ENCODE measurements around the gene SCTR. TPM values are rescaled to one million over a fixed set of nuclear protein-coding genes. Genes with fewer than 3 reads are reported as not detected.

The SCTR gene
- polyA plus RNA-seq, 10 donors, result 0.37 to 3.0 (median 1.1) TPM

DNA sequence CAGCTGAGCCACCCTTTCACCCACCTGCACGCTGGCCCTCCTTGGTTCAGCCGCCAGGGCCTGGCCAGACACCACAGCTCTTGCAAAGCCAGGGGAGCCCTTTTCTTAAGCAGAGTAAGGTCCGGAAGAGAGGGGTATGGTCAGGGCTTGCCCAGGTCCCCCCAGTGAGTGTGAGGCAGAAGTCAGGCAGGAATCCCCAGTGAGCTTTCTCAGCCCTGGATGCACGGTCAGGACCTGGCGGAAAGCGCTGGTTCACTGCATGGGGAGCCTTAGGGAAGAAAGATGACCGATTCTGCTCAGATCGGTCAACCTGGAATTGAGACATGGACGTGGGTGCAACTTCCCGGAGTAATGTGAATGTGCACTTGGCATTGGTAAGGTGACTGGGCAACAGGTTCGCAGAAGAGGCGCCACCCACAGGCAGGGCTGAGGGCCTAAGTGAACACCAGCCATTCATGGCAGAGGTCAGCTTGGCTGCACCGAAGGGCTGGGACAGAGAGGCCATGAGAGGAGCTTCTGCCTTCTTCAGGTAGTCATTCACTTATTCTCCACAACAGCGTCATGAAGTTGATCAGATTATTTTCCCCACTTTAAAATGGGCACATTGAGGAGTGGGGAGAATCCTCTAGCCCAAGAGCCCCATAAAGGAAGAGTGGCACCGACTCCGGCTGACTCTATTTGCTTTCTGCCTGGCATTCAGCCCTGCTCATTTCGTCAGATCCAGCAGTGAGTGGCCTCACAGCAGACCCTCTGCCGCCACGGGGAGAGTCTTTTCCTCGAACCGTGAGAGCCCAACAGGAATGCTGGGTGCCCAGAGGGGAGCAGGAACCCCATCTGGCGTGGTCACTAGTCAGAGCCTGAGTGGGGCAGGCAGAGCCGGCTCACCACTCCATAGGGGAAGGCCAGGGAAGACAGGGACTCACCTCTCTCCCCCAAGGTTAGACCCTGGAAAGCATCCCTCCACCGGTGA is 35.8 kb downstream of the SCTR start:
- no peak for DNase-seq

DNA sequence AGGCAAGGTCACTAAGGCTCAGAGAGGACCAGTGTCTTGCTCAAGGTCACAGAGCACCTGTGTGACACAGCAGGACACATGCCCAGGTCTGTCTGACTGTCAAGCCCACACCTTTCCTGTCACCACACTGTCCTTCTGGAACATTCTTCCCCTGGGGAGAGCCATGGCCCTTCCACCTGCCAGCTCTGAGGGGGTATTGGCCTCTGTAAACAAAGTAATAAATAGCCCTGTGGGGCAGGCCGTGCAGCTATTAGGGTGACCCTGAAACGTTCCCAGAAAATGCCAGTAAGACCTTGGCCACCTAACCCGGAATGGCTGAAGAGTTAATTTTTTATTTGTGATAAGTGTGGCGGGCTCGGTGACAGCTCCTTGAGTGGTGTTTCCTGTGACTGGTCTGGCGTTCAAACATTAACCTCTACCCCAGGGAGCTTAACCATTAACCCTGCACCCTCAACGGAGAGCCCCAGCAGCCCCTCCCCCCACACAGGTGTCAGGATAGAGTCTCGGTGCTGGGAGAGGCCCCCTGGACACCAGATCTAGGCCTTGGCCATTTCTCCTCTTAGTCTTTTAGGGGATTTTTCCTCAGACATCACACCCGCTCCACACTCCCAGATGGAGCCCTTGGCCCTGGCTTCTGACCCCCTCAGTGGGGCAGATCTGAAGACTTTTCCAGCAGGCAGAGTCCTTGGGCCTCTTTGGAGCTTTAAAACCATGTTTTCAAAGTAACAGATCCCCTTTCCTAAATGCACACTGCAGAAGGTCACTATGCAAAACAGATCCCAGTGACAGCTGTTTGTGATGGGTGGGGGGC is 36.6 kb downstream of the SCTR start:
- DNase-seq, result no peak

DNA sequence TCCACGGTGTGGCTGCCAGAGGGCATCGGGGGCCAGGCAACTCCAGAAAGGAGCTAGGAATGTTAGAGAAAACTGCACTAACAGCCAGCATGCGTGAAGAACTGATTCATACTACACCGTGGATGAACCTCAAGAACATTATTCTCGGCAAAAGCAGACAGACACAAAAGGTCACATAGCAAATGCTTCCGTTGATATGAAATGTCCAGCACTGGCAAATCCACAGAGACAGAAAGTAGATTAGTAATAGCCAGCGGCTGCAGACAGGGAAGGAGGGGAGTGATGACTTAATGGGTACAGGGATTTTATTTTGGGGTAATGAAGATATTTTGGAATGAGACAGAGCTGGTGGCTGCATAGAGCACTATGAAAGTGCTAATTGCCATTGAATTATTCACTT is 37.4 kb downstream of the SCTR start:
- DNase-seq, result no peak

DNA sequence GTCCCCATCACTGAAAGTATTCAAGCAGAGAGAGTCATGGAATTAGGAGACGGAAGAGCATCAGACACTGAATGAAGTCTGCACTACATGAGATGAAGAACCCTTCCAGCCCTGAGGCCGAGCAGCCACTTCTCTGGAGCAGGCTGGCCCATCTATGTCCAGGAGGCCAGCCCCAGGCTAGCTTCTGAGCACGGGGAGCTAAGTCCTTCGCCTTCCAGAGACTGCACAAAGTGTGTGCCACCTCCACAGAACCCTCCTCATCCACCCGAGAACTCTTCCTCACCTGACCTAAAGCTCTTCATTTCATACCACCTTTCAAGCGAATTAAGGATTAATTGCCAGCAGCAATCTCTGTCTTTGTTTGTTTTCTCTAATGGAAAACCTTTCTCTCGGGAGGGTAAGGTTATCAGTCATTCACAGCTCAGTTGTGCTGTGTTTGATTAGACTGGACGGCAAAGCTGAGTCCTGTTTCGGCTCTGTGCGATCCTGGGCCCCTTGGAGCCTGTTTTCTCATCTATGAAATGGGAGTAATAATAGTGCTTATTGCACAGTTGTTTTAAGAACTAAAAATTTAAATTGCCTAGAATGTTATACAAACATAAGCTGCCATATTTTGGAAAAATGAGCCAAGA is 38.0 kb downstream of the SCTR start:
- no peak for DNase-seq

DNA sequence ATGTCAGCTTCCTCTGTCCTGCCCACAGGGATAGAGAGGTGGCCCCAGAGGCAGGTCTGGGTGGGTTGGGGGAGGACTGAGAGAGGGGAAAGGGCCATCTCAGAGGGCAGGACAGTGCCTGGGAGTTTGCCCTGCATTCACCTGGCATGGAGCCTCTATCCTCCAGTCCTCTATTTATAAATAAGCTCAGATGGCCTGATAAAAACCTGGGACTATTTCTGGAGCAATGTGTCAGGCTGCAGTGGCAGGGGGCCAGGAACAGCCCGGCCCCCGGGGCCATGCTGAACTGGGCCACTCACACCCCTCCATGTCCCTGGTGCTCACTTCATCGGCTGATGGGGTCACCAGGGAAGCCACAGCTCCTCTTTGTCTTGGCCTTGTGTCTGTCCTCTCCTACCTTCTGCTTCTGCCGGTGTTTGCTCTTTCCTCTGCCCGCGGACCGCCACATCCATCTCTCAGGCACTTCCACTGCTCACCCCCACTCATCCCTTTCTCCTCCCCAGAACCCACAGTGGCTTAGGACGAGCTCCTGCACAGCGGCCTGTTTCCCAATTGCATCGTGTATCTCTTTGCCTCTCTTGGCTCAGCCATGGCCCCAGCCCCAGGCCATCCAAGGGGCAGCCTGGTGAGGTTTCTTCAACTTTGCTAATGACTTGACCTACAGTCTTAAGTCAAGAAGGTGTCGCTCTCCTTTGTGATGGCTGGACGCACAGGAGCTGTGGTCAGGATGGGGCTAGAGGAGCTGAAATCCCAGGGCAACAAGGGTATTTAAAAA is 38.8 kb downstream of the SCTR start:
- peak in 1 of 3 donors; percentile 30 for DNase-seq

DNA sequence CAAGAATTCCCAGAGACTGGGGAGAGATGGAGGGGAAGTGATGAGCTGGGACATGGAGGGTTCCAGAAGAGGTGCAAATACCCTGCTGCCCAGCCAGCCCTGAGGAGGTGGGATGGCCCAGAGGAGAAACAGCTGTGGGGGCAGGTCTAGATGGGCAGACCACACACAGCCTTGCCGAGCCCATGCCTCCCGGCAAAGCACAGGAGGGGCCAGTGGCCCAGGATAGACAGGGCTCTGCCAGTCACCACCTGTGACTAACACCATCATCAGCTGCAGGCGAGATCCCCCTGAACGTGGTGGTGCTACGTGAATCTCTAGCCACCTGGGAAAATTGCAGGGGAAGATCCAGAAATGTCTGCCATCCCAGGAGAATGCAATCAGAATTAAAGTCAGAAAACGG is 39.4 kb downstream of the SCTR start:
- no peak for DNase-seq

GRCh38 chr2:119483896-119484718 is 40.2 kb downstream of the SCTR start:
- DNase-seq, result no peak

- DNase-seq, result no peak
Measured at GRCh38 chr2:119483395-119483753, 40.9 kb downstream of the SCTR start.

DNA sequence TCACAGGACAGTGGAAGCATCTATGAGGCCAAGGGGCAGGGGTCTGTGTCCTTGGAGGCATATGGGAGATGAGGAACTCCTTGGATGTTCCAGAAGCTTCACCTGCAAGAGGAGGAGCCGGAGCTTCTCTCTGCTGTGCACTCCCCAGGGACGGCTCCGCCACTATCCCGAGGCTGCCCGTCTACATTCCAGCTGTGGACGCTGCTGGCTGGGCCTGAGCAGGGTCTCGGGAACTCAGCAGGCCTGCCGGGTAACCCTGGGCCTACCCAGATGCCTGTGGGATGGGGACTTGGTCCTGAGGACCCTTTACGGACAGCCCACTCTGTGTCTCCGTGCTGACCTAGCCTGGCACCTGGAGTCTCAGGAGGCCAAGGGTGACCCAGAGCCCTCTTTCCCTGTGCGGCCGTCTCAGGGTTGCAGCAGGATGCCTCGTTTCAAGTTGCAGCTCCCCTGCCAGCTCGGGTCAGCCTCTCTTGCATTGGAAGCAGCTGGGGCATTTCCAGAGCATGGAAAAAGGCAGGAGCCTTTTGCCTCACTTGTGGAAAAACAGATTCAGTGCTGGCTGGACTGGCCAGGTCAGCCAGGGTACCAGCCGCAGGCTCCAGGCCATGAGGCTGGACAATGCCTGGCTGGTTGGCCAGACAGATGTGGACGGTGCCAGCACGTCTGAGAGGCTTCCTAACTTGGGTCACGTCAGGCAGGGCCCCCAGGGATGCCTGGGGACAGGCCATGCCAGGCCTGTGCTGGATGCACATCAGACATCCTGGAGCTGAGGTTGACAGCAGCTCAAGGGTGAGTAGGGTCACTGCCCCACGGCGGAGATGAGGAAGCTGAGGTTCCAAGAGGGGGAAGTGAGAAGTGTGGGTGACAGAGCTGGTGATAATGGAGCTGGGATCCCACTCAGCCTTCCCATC is 41.5 kb downstream of the SCTR start:
- DNase-seq, result peak in 1 of 3 donors; percentile 52

DNA sequence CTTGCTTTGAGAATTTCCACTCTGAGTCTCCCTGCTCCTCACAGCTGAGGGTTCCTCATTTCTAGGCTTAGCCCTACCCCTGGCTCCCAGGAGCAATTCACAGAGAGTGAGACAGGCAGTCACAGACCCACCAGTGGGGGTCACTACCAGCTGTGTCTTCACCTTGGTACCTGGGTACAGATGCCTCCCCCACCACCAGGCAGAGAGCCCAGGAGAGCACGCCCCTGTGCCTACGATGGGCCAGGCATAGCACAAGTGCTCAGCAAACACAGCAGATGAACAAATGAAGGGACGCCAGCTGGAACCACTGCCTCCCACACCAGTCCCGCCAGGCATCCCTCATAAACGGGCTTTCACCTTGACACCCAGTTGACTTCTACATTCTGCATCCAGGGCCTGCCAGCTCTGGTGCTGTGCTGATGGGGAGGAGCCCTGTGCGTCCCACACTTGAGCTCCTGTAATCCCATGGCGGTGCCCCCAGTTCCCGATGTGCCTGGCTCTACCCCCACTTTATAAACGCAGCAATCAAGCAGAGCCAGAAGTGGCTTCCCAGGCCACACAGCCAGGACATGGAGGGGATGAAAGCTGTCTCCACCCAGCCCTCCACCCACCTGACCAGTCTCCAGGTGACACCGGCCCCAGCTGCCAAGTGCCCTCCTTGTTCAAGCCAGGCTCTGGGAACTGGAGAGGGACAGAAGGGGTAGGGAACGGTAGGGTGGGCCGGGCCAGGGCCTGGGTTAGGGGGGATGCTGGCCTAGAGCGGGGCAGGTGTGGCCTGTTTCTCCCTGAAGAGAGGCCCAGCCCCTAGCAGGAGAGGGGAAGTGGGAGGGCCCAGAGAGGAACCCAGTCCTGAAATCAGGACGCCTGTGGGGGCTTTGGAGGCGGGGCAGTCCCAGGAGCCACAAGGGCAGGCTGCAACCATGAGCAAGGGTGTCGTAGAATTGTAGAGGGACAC is 42.5 kb downstream of the SCTR start:
- DNase-seq, result no peak

DNA sequence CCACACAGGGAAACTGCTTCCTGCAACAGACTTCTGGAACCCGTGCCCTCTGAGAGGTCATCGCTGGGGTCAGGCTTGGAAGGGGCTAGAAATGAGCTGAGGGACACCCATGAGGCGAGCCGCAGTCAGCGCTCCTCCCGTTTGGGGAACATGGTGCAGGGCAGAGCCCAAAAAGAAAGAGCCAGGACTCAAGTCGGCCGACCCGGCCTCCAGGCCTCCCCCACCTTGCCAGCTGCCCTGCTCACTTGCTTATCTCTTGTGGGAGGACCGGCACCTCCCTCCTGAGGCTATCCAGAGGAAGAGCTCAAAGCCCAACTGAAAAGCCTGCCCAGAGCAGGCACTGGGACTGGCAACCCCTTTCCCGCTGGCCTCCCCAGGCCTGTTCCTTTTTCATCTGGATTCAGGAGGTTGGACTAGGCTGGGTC is 43.6 kb downstream of the SCTR start:
- no peak for DNase-seq

DNA sequence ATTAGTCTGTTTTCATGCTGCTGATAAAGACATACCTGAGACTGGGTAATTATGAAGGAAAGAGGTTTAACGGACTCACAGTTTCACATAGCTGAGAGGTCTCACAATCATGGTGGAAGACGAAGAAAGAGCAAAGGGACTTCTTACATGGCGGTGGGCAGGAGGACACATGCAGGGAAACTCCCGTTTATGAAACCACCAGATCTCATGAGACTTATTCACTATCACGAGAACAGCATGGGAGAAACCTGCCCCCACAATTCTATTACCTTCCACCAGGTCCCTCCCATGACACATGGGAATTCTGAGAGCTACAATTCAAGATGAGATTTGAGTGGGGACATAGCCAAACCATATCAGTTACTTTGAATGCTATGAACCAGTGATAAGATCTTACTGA is 44.1 kb downstream of the SCTR start:
- no peak for DNase-seq

DNA sequence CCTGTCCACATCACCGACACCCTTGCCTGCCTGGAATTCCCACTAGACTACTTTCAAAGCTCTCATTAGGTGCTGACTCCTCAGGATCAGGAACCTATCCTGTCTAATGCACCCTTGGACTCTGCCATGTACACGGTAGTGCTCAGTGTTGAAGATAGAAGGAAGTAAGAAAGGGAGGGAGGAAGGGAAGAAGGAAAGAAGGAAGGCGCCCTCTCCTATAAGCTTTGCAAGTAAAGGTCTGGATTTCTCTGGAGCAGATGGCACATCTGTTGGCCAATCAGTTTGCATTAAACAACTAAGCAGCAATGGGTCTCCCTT is 45.3 kb downstream of the SCTR start:
- no peak for DNase-seq

DNA sequence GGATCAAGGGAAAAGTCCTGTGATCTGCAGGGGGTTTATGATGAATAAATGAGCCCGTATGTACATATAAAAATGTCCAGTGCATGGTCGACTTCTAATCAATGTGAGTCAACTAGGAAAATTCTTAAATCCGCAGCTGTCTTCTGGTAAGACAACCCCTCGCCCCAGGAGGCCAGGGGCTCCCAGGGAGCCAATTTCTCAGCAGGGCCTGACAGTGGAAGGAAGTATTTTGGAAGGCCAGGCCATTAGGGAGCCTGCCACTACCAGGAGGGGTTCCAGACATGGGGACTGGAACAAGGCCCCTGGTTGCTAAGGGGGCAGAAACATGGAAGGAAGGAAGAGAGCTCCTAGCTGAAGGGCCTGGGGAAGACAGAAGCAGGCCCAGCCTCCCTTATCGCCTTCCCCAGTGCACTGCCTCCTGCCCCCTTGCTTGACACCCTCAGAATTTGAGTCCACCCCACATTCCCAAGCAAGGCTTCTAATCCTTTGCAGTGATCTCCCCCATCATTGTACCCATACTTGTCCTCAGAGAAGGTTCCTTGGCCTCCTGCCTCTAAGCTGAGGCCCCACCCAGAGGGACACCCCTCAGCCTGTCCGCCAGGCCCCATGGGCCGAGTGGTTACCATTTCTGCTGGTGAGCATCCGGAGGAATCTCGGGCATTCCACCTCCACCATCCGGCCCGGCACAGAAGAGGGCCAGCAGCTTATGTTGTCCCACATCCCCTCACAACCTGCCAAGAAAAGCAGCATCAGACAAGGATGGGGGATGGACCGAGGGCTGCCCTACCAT is 45.9 kb downstream of the SCTR start:
- no peak for DNase-seq

DNA sequence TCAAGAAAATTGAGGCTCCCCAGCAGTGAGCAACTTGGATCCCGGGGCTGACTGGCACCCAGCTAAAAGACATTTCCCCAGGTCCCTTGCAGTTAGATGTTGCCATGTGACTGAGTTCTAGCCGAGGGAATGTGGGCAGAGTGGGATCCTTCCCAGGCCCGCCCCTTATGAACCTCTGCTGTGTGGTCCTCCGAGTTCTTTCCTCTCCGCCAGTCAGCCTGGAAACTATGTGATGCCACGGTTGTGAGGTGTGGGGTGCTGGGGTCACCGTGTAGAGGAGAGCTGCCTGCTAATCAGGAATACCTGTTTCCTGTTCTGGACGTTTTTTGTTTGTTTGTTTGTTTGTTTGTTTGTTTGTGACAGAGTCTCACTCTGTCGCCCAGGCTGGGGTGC is 47.2 kb downstream of the SCTR start:
- no peak for DNase-seq

GRCh38 chr2:119476301-119477112 is 47.8 kb downstream of the SCTR start:
- DNase-seq, result peak; percentile 34 to 69 (median 57)

GRCh38 chr2:119475857-119476244 is 48.4 kb downstream of the SCTR start:
- no peak for DNase-seq

All from muscle of back (tissue), 11 donors.